Activated CD8-positive, alpha-beta memory T cell treated with anti-CD3 and anti-CD28 coated beads, Interleukin-2, amount 50 U/mL, for 24 hours (primary cell): Measurements from ENCODE around the gene YTHDF1.

Source experiments
- DNase-seq: peaks from one replicate; pipeline ENCODE4 v3.0.0-alpha.2; 2020; ENCODE audit errors: extremely low read depth

Gene YTHDF1

DNA sequence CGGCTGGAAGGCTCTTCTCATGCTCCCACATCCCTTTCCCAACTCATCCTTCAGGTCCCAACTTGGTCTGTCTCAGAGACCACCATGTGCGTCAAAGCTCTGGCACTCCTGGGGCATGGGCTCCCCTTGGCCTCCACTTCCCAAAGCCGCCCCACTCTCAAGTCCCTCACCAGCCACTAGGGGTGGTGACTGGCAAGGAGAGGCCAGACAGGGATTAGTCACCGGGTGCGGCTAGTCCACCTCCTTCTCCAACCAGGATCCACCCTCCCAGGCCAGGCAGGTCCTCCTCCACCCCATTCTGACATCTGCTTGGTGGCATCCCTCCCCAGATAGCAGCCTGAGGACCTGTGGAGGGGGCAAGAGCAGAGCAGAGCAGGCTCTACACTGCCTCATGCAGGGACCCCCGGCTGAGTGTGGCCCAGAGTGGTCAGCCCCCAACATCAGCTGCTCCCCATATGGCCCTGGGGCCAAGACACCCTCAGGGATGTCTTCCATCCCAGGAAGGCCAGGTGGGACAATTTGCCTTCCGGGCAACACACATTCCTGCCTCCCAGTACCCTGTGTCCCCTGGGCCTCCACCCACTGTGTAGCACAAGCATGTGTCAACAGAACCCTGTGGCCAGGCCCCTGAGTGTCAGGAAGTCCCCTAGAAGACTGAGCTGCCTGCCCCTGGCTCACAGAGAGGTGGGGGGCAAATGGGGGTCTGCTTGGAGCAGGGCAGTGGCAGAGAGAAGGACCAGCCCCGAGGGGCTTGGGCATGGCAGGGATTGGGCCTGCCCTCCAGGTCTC lies 29.2 kb downstream of the YTHDF1 start:
- DNase-seq = no peak

DNA sequence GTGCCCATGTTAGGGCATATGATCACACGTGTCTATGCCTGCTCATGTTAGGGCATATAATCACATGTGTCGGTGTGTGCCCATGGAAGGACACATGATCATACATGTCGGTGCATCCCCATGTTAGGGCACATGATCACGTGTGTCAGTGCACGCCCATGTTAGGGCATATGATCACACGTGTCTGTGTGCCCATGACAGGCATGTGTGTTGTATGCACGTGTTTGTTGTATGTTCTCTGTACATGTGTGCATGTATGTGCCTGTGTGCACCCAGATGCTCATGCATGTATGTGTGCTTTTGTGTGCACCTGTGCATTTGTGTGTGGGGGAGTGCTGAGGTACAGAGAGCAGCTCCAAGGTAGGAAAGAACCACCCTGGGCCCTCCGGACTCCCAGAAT lies 29.8 kb downstream of the YTHDF1 start:
- no peak for DNase-seq

DNA sequence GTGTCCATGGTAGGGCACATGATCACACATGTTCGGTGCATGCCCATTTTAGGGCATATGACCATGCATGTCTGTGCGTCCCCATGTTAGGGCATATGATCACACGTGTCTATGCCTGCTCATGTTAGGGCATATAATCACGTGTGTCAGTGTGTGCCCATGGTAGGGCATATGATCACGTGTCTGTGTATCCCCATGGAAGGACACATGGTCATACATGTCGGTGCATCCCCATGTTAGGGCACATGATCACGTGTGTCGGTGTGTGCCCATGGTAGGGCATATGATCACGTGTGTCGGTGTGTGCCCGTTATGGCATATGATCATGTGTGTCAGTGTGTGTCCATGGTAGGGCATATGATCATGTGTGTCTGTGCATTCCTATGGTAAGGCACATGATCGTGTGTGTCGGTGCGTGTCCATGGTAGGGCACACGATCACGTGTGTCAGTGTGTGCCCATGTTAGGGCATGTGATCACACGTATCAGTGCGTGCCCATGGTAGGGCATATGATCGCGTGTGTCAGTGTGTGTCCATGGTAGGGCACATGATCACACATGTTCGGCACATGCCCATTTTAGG lies 30.6 kb downstream of the YTHDF1 start:
- DNase-seq = no peak

DNA sequence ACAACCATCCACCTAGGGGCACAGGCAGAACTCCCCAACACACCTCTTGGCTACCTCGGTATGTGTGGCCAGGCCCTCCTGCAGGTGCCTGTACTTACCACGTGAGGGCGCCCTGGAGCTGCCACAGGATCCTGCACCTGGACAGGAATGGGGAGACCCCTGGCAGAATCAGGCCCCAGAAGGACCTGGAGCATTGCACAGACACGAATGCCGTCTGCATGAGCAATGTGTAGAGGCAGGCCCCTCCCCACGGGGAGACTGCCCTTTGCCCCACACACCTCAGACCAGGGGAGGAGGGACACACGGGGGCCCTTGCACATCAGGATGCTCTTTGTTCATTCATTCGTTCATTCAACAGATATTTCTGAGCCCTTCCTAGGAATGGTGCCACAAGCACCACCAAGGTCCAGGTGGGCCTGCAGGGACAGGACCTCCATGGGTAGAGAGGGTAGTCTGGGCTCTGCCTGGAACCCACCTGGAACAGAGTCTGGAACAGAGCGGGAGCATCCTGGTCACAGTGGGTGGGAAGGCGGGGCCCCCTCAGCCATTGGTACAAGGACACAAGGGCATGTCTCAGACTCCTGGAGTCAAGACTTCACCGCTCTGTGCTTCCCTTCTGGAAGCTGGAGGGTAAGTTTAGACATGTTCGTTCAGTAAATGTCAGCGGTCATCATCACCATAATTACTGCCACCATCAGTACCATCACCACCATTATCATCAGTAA lies 32.3 kb downstream of the YTHDF1 start:
- no peak for DNase-seq

DNA sequence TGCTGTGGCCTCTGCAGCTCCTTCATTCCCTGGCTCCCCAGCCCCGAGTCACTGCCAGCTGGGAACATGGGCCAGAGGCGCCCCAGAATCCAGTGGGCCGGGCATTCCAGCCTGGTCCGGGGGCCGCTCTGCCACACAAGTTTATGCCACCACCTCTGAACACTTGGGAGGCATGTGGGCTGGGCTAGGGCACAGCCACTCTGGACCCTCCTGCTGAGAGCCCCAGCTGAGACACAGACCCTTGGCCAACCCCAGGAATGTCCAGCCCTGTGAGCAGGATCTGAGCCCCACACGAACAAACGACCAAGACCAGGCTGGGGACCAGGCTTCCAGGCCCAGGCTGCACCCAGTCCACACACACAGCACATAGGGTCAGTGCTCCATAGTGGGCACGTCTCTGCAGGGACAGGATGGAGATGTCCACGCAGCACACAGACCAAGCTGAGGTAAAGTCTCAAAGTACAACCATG lies 33.0 kb downstream of the YTHDF1 start:
- DNase-seq = no peak

DNA sequence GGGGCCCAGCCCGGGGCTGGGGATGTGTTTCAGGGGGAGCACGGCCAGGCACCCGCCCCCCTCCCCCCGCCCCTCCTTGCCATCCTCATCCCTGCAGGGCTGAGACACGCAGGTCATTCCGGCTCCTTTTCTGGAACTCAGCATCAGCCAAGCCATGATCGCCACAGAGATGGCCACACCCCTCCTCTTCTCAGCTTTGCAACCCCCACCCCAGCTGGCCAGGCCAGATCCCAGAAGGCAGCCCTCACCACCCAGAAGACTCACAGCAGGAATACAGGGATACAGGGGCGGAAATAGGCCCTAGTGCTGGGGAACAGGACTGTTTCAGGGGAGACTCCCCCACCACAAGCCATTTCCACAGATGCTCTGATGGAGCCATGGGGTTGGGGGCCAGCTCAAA lies 33.5 kb downstream of the YTHDF1 start:
- no peak for DNase-seq

DNA sequence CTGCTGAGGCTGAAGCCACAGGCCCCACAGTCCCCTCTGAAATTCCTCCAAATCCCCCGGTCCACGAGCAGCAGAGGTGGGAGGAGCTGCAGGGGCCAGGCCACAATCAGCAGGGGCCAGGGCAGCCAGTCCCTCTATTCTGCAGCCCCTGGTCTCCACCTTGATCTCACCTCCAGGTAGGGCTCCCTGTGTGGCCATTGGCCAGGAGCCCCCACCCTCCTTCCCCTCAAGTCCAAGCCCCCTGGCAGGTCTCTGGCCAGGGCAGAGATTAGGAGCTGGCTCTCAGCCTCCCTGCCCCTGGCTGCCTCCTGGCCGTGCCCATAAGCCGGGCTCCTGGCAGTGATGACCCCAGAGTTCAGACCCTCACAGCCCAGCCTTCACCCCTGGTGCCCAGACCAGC lies 34.7 kb downstream of the YTHDF1 start:
- DNase-seq = no peak

DNA sequence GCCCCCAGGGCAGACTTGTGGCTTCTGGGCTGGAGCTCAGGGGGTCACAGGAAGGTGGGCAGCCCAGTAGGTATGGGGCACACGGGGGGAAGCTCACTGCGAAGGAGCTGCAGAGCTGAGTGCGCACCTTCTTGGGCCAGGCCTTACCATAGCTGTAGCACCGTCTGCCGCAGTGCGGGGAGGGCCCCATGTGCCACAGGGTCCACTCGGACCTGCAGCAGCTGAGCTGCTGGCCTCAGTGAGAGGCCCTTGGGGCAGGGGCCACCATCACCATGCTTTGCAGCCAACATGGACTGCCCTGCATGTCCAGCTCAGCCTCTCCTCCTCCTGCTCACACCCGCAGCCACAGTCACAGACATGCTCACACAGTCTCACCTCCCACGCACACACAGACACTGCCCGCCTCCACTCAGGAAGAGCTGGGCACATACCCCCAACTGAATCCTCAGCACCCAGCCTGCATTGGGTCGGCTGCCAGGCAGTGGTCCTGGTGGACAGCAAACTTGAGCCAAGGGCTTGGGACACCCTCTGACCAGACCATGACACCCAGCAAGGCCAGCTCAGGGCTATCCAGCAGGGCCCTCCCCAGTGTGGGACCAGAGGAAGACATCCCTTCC lies 35.3 kb downstream of the YTHDF1 start:
- DNase-seq = no peak

DNA sequence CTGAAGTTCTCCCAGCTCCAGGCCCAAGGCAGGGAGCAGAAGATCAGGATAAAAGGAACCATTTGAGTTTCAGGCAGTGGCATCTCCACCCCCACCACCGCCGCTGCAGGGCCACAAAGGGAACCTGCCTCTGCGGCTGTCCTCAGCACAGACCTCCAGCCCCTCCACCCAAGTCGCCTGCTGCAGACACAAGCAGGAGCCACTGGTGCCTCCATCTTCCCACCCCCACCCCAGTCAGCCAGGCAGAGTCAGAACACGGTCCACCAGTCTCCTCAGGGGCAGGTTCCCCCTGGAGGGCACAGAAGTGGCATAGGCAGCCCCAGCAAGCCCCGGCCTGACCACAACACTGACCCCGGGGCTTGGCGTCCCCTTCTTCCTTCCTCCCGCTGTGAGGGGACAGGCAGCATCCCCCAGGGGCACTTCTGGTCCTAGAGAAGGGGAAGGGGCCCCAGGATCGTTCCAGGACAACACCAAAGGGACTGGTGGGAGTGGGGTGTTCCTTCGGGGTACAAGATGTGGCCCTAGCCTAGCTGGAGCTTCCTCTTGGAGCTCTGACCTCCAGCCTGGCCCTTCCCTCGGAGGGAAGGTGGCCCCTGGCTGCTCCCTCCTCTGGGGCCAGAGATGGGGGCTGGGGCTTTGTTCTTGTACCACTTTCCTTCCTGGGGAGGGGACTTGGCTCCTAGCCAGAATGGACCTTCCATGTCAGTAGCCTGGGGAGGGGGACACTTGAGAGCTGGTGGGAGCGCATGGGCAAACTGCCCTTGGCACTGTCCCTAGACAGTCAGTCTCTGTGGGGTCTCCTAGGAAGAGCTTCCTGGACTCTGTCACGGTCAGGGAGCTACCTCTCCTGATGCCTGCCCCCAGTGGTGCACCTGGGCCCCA lies 36.0 kb downstream of the YTHDF1 start:
- no peak for DNase-seq

DNA sequence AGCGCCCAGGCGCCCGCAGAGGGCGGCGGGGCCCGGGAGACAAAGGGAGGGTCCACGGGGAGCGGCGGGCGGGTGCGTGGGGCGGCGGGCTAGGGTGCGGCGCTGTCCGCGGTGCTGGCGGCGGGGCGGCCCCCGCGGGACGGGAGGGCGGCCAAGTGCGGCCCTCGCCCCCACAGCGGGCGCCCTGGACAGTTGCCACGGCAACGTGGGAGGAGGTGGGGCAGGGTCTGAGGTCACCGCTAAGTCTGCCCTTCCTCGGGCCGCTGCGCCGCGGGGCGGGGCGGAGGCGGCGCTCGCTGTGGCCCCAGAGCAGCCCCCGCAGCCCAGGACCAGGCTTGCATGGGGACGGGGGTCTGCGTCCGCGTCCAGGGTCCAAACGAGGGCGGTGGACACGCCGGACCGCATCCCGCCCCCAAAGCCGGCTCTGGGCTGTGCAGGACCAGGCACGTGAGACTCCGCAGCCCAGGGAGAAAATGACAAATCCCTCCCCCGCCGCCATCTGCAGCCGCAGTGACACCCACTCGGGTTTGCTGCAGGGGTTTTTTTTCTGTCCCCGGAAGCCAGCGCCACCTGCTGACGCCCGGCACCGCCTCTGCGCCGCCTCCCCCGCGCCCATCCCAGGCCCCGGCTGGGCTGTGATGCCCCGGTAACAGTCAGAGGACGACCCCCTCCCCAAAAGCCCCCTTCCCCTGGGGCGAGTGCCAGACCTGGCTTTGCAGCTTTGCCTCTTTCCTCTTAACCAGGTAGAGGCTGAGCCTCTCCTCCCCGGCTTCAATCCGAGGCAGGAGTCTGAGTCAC lies 36.8 kb downstream of the YTHDF1 start:
- DNase-seq = peak; percentile 33

DNA sequence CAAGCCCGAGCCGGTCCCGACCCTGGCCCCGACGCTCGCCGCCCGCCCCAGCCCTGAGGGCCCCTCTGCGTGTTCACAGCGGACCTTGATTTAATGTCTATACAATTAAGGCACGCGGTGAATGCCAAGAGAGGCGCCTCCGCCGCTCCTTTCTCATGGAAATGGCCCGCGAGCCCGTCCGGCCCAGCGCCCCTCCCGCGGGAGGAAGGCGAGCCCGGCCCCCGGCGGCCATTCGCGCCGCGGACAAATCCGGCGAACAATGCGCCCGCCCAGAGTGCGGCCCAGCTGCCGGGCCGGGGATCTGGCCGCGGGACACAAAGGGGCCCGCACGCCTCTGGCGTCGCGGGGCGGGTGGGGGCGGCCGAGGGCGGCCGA lies 37.5 kb downstream of the YTHDF1 start:
- no peak for DNase-seq

DNA sequence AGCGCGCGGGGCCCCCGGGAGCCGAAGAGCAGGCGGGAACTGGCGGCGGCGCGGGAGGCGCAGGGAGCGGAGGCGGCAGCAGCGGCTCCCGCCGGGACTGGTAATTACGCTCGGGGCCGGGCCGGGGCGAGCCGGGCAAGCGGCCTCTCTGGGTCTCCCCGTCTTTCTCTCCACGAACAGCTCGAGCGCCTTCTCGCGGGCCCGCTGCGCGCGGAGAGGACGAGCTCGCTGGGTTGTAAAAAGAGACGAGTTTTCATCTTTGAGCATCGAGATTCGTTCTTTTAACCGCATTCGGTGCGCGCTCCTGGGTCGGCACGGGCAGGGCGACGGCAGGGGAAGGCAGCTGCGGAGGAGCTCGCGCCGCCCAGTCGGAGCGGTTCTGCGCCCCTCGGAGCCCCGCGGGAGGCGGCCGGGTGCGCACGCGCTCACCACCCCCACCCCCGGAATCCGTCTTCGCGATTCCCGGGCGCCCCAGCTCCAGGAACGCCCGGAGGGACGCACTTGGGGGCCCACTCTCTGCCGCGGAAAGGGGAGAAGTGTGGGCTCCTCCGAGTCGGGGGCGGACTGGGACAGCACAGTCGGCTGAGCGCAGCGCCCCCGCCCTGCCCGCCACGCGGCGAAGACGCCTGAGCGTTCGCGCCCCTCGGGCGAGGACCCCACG lies 38.0 kb downstream of the YTHDF1 start:
- DNase-seq = no peak

DNA sequence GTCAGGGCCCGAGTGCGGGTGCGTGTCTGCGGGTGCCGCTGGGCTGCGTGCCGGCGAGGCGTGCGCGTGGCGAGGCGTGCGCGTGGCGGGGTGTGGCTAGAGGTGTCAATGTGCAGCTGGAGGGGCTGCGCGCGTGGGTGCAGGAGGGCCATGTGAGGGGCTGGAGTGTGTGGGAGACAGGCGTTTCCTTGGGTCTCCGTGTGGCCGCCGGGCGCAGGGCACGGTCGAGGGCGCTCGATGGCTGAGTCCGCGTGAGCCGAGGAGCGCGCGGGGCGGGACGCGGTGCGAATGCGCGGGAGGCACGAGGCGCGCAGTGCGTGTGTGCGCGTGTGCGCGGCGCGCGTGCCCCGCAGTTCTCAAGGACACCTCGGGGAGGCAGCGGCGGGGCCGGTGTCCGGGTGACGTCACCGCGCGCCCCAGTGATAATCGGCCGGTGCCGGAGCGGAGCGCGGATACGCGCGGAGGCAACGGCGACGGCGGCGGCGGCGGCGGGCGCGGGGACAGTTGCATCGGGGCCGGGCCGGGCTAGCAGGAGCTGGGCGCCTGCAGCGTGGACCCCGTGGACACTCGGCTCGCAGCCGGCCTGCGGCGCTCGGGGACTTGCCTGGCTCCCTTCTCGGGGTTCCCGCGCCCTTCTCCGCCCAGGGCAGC lies 38.7 kb downstream of the YTHDF1 start:
- no peak for DNase-seq

DNA sequence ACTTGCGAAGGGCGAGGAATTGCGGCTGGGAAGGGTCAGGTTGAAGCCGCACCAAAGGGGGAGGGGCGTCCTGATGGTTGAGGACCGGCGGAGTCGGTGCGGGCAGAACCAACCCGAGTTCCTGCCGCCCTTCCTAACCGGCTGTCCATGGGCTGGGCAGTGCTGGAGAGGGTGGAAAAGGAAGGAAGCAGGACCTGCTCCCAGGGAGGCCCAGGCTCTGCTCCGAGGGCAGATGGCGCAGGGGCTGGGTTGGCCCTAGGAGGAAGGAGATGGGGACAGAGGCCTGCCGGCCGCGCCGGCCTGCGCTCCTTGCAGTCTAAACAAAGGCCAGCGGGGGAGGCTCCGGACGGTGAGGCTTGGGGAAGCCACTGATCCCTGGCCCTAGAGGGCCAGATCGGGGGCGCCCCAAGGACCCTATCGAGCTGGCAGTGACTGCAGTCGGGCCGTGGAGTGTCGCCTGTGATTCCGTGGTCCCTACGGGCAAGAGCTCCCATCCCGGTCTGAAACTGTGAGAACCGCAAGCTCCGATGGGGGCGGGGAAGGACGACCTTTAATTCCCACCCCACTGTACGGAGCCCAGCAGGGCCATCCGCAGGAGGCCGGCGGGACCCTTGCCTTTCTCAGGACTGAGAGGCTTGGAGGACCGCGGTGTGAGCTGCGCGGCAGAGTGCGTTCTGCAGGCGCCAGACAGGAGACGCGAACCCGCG lies 39.4 kb downstream of the YTHDF1 start:
- DNase-seq = no peak

DNA sequence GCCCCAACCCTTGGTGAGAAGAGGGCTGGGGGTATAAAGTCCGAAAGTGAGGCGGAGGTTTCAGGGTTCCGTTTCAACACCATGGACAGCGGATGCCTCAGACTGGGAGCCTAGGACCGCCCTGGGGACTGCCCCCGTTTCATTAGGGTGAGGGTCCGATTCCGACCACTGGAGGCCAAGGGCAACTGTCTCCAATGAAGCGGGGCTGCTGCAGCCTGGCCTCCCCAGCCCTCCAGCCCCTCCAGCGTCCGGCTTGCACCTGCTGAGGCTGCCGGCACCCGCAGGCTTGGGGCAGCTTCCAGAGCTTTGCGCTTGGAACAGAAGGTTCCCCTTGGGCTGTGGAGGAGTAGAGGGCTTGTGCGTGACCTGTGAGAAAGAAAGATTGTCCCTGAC lies 39.9 kb downstream of the YTHDF1 start:
- DNase-seq = no peak

DNA sequence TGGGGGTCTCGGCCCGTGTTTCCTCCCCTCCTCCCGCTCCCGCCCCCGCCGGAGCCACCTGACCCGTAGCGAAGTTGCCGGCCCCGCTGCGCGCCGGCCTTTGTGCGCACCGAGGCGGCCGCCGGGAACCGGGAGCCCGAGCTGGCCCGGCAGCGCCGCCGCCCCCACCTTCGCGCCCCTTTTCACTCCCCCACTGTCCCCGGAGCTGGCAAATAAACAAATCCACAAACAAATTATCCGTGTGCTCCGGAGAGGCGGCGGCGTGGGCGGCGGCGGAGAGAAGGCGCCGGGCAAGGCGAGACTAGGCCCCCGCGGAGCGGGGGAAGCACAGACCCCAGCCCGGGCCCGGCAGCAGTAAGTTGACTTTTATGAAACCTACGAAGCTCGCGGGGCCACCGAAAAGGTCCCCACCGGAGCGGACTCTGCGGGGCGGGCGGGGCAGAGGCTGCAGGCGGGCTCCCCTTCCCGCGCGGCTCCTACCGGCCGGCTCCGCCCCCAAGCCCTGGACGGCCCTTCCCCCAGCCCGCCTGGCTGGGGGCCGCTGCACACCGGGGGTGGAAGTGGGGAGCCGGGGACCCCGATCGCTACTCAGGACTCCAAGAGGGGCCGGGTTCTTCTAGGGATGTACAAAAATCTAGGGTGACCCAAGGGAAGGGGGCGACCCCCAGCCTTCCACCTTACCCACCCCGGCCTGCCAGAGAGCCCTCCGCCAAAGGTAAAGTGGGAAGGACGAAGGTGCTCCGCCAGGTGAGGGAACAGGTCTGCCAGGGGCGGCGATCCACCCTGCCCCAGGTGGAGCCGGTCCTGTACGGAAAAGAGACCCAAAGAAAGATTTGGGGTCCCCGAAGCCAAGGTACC lies 40.7 kb downstream of the YTHDF1 start:
- DNase-seq = no peak

DNA sequence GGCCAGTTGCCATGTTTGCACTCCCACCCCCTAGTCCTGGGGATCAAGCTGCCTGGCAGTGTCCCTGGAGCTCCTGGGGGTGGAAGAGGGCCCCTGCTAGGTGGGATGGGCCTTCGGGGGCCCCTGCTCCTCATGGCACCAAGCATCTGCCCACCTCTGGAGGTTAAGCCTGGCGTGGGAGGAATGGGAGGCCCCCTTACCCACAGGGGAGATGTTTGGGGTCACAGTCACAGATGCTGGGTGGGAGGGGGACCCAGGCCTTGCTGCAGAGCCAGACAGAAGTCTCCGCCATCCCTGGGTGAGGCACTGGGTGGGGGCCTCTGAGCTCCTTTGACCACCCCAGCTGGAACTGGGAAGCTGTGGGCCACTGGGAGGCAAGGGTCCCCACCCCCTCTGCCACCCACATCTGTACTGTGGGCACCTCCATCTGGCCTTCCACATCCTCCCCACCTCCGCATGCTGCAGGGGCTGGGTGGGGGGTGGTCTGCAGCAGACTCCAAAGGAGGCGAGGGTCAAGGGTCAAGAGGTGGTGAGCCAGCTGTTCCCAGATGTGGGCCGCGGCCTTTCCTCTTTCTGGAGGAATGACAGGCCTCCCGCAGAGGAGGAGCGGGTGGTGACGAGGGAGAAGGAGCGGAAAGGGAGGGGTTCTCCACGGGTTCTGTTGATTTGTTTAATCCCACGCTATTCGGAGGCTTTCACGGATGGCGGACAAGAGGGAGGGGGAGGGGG lies 41.5 kb downstream of the YTHDF1 start:
- DNase-seq = no peak
